GM21717 (cell line): ENCODE data around the gene ZNF213.
"Not testable (repeated sequence)": the region's sequence is repeated elsewhere in the genome, so short reads cannot be mapped to it uniquely, and the experiment has no call there.

Source experiments
- ATAC-seq: cut with Tn5 transposase; IDR thresholded peaks from one replicate; pipeline ENCODE4 v1.9.1; 2021; ENCODE audit warnings: mild to moderate bottlenecking, moderate library complexity; ENCODE audit not compliant: unreplicated experiment

The ZNF213 gene

DNA sequence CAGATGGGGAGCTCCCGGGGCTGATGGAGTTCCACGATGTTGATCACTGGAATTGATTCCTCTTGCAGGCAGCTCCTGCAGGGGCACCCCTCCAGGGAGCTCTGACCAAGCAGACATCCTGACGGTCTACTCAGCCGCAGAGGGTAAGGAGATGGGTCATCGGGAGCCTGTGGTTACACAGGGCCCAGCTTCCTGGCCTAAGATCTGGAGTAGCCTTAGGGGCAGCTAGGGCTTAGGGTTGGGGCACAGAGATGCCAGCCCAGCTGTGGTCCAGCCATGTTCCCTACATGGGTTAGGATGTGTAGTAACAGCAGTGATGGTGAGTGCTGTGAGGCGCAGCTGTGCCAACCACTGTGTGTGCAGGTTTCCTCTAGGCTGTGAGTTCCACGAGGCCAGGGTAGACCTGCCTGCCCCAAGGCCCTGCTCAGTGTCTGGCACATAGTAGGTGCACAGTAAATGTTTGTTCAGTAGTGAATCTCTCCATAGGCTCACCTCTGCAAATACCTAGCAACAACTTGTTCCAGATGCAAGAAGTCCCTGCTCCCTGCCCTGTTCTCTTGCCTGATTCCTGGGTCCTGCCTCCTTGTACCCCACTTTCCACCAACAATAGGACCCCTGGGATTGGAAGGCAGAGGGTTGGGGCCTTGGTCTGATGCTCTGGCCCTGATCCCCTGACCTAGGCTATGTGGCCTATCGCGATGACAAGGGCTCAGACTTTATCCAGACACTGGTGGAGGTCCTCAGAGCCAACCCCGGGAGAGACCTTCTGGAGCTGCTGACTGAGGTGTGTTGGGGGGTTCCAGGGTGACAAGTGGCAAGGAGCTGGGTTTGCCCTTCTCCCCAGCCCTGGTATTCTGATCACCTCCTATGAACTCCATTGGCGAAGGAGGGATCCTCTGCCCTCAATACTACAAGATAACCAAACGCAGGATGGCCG lies 13.7 kb downstream of the ZNF213 start:
- ATAC-seq = no peak

DNA sequence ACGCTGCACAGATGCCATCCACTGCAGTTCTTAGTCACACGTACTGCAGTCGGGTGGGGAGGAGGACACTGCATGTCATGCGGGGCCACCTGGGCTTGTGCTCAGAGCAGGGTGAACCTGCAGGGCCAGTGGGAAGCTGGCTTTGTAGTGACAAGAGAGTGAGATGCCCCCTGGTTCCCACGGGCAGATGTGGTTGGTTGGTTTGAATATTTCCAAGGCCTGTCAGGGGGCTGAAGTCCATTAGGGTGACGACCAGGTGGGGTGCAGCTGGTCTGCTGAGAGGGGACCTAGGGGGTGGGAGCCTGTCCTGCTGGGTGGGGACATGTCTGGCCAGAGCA lies 14.3 kb downstream of the ZNF213 start:
- ATAC-seq = no peak

DNA sequence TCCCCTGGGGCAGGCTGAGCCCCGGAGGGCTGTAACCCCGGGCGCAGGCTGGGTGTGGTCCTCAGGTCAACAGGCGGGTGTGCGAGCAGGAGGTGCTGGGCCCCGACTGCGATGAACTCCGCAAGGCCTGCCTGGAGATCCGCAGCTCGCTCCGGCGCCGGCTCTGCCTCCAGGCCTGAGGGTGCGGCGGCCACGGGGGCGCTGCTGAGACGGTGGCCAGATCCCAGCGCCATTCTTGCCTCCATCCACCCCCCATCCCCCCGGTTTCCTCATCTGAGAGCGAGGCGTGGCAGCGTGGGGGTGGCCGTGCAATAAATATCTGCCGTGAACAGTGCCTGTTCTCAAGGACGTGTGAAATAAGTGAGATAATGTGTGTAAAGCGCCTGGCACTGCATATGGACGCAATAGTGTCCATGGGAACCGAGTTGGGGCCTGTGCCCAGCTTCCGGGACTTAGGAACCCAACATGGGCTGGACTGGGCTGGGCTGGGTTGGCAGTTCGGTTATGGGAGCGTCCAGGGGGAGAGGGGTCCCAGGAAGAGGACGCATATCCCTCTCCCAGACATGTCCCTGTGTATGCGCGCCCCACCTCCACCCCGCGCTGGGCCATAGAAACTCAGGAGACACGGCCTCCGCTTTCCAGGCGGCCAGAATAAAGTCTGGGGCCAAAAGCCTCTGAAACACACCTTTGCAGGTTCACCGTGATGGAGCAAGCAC lies 15.0 kb downstream of the ZNF213 start:
- no peak for ATAC-seq

DNA sequence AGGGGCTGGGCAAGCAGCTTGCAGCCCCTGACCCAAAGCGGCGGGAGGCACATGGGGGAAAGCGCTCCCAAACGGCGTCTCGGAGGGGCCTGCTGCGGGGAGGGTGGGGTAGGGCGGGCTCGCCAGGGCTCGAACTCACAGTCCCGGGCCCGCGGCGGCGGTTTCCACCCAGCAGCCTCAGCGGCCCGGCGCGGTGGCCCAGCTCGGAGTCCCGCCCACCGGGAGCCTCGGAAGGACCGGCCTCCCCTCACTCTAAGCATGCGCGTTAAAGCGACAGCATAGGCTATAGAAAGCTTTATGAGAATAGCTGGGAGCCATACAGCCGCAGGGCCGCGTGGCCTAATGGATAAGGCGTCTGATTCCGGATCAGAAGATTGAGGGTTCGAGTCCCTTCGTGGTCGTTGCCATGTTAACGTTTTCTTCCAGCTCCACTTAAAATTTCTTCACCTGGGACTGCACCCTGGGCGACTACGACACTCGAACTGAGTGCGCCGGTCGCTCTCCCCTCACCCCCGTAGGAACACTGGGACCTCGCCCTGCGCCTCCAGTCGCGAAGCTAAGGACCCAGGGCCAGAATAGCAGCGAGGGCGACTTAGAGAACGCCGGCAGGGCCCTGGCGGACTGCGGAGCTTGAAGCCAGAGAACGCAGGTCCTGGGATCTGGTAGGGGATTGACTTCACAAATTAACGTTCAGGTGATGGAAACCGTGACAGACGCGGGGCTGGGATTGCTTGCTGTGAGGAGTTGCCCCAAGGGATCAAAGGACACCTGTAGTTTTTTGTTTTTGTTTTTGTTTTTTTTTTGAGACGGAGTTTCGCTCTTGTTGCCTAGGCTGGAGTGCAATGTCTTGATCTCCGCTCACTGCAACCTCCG lies 15.8 kb downstream of the ZNF213 start:
- ATAC-seq = peak; percentile 64

DNA sequence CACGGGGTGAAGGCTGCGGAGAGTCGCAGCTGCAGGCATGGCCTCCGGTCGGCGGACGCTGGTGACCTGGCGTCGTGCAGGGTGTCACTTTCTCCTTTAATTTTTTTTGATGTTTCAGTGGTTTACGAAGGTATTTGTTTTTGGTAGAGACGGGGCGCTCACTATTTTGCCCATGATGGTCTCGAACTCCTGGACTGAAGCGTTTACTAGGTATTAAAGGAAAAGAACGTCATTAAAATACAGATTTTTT lies 17.1 kb downstream of the ZNF213 start:
- ATAC-seq = no peak

DNA sequence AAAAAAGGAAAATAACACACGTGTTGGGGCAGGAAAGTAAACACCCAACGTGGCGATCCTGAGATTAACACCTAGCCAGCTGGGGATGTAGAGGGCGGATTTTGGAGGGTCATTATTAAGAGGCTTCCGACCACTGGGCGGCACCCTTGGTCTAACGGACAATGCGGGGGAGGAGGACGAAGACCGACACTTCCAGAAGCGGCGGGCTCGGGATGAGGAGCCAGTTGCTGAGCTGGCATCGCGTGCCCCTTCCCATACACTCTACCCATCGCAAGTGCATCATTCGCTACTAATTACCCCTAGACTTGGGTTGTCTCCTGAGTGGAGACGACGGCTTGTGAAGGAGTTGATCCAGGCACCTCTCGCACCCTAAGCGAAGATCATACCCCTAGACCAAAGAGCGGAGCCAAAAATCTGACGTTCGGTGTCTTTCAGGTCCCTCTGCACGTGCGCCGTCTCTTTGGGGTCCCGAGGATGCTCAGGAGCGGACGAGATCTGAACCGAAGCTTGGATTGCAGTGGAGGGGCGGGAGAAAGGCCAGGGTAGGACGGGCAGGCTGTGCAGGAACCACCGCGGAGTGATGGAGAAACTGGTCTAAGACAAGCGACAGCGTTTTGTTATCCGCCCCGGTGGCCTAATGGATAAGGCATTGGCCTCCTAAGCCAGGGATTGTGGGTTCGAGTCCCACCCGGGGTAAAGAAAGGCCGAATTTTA lies 17.6 kb downstream of the ZNF213 start:
- ATAC-seq = no peak

DNA sequence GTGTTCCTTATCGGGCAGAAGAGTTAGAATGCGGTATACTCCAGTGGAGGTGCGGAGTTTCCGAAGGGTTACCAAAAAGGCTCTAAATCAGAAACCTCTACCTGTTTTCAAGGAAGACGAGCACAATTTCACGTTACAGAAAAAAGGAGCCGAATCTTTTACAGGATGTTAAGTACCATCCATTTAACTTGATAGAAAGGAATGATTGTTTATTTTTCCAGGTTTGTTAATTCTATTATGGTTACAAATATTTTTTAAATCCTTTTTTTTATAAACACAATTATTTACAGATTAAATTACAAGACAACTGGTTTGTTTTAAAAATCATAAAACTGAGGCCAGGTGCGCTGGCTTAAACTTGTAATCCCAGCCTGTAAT lies 18.2 kb downstream of the ZNF213 start:
- no peak for ATAC-seq

DNA sequence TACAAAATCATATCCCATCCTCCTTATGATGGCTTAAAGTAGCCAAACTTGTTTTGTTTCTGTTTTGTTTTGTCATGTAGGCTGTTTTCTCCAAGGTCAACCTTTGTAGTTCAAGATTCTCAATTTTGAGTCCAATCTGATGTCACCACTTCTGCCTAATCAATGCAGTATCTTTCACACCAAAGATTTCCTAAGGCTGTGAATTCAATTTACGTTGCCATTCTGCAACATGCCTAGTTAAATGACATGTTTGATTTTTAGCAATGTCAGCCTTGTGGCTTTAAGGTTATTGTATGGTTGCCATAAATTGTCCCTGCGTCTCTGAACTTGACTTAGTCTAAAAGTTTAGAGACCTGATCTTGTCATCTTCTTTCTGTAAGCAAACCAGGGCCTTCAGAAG lies 20.4 kb downstream of the ZNF213 start:
- no peak for ATAC-seq

DNA sequence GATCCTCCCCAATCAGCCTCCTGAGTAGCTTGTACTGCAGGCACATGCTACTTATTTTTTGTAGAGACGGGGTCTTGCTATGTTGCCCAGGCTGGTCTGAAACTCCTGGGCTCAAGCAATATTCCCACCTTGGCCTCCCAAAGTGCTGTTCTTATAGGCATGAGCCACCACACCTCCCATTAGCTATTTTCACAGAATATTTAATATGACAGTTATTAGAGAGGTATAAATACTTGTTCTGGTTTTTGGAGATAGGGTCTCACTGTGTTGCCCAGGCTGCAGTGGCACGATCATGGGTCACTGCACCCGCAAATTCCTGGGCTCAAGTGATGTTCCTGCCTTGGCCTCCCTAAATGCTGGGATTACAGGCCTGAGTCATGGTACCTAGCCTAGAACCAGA lies 21.1 kb downstream of the ZNF213 start:
- no peak for ATAC-seq

DNA sequence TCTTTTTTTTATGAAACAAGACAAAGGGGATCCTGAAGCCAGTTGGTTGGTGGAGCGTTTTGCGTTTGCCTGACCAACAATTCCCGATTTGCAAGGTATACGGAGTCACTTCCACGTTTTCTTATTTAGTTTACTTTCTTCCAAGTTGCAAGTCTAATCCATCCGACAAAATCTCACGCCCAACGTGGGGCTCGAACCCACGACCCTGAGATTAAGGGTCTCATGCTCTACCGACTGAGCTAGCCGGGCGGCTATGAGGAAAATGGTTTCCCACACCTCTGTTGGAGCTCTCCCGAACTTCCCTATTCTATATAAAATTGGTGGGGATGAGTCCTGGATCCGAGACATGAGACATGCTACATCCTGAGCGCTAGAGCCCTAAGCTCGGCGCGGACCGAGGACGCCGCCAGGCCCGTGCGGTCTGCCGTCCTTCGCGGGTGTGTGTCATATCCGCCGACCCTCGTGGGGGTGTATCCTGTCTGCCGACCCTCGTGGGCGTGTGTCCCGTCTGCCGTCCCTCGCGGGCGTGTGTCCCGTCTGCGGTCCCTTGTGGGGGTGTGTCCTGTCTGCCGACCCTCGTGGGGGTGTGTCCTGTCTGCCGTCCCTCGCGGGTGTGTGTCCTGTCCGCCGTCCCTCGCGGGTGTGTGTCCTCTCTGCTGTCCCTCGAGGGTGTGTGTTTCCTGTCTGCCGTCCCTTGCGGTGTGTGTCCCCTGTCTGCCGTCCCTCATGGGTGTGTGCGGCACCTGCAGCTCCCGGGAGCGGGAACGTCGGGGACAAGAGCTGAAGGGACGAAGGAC lies 22.6 kb downstream of the ZNF213 start:
- ATAC-seq = no peak

DNA sequence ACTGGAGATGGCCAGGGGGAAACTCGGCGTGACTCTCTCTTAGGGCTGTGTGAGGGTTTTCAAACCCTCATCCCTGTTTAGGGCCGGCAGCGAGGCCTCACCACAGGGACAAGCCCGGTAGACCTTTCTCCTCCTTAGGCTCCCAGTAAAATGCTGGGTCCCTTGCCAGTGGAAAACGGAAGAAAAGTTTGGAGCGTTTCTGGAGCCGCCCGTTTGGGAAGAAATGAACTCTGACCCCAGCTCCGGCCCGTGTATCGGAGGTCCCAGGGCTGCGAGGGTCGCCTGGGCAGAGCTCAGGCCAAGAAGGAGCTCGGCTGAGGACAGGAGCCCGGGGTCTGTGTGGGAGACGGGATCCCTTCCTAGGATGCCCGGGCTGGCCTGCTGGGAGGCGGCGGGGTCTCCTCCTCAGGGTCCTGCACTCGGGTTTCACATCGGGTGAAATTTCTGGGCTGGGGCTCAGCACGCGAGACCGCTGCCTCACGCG lies 23.2 kb downstream of the ZNF213 start:
- ATAC-seq = no peak

DNA sequence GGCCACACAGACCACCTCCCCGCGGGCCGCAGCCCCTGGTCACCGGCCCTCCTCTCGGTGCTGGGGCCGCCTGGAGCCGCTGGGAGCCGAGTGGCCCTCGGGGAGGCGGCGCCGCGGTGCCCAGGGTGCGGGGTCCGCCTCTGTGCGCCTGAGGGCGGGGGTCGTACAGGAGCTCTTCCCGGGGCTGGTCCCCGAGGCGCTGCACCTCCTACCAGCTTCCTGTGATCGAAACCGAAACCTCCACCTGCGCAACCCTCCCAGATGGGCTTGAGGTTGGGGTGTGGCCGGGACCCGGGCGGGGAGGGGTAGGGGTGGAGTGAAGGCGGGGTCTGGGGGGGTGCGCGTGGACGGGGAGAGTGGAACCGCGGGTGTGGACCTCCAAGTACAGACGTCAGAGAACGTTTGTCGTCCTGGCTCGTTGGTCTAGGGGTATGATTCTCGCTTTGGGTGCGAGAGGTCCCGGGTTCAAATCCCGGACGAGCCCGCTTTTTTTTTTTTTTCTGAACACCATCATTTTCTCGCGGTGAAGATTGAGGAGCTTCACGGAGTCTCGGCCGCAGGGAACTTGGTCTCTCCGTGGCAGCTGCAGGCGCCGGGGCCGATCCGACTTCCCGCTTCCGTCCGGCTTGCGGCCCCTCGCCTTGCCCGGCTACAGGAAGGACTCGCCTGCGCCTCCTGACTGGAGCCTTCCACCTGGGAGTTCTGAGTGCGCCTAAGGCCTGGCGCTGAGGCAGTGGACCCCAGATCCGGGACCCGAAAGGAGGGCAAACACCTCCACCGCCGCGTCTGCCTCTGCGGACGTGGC lies 23.9 kb downstream of the ZNF213 start:
- no peak for ATAC-seq

DNA sequence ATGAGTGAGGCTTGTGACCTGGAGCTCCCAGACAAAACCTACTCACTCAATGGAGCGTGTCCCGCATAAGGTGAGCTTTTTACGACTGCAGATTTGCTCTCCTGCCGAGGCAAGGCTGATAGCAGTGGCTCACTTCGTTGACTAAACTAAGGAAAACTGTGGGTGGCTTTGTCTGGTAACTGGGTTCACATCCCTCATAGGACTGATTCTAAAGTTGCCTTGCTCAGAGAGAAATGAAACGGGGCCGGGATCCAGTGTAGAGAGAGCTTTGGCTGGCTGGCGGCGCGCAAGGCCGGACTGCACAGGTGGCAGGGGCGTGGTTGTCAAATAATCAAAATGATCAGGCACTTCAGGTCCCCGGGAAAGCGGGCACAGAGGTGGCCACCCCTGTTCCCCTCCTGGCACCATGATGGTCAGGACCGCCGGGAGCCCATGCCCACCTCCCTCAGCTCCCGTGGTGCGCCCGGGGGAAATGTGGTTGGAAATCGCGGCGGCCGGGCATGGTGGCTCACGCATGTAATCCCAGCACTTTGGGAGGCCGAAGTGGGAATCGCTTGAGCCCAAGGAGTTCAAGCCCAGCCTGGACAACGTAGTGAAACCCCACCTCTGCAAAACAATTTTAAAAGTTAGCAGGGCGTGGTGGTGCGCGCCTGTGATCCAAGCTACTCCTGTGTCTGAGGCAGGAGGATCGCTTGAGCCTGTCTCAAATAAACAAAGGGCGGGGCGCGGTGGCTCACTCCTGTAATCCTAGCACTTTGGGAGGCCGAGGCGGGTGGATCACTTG lies 26.6 kb downstream of the ZNF213 start:
- ATAC-seq = no peak

DNA sequence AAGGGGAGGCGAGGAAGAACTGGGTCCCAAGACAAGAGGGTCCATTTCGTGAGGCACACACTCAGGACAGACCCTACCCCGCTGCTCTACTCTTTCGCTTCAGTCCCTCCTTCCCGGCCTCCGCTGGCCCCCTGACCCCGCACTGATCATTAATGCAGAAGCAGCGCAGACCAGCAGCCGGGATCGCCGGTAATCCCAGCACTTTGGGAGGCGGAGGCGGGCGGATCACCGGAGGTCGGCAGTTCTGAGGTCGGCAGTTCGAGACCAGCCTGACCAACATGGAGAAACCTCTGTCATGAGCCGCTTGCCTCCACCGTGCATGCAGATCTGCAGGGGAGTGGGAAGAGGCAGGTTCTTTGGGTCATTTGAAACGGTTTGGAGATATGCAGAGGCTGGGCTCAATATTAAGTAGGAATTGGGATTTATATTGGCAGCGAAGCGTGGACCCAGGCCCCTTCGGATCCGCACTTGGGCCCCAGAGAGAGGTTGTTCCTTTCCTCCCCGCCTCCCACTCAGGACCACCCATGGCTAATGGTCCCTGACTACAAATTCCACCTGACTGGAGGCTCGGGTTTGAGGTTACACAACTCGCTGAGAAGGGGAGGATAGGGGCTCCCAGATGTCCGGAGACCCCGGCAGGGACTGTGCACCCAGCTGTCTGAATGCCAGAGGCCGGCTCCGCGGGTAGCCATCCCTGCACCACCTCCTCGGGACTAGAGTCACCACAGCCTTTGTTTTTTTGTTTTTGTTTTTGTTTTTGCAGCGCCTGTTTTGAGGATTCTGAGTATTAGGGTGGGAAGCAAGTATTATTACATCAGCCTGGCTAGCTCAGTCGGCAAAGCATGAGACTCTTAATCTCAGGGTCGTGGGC lies 29.5 kb downstream of the ZNF213 start:
- no peak for ATAC-seq

DNA sequence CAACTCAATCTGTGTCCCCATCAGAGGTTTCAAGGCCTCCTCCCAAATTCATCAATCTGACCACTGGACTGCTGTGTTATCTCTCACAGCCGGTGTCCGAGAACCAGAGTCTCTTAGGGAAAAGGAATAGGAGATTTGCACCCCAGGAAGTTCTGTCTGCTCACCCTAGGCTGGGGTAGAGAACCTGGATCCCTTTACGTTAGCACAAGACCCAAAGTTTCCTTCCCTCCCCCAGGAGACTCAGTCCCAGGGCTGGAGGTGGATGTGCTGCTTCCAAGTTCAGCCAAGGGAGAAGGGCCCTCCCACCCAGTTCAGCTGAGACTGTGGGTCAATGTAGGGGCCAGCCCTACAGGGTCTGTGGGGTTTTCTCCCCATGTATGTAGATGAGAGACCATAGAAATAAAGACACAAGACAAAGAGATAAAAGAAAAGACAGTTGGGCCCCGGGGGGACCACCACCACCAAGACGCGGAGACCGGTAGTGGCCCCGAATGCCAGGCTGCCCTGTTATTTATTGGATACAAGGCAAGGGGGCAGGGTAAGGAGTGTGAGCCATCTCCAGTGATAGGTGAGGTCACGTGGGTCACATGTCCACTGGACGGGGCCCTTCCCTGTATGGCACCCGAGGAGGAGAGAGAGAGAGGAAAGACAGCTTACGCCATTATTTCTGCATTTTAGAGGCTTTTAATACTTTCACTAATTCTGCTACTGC lies 30.4 kb downstream of the ZNF213 start:
- no peak for ATAC-seq

DNA sequence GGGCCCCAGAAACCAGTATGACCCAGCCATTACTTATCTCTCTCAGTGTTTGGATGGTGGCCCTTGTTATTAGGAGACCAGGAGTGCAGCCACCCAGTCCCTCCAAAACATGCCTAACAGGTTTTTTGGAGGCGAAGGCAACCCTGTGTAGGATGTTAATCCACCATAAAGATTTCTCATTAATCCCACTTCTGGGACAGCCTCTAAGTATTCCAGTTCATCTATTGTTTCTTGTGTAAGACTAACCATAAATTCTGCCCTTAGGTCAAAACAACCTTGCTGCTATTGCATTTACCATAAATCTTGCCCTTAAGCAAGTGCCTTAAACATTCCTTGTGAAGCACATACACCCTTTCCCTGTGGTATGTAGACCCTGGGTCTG lies 31.7 kb downstream of the ZNF213 start:
- no peak for ATAC-seq

DNA sequence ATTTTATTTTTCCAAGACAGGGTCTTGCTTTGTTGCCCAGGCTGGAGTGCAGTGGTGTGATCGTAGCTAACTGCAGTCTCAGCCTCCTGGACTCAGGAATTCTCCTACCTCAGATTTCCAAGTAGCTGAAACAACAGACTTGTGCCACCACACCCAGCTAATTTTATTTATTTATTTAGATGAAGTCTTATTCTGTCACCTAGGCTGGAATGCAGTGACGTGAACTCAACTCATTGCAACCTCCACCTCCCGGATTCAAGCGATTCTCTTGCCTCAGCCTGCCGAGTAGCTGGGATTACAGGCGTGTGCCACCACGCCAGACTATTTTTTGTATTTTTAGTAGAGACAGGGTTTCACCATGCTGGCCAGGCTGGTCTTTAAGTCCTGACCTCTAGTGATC lies 33.9 kb downstream of the ZNF213 start:
- ATAC-seq = not testable (repeated sequence)
